HL-60/S4 (cell line): ENCODE measurements around the gene CUEDC1.
"Not testable (repeated sequence)": the region's sequence is repeated elsewhere in the genome, so short reads cannot be mapped to it uniquely, and the experiment has no call there.

ENCODE experiments used
- in situ Hi-C: fragments of 300-500 bp; cut with MboI; formaldehyde crosslinking; loops from 2 replicates; pipeline ENCODE4 v1.14.3; 2022; ENCODE audit warnings: low sequenced_read_pairs

CUEDC1 gene

GRCh38 chr17:57852092-57852954 lies 102.9 kb downstream of the CUEDC1 start:
- in situ Hi-C loops: loop anchor here (10.0 kb wide), 1 partner anchor 242 kb away; no protein-coding TSS in a partner anchor

GRCh38 chr17:57849874-57850754 lies 105.1 kb downstream of the CUEDC1 start, which contains the start of gene MRPS23:
MRPS23 (minus strand) TSS chr17:57850044; CDS start chr17:57850010, 34 bp downstream.
- in situ Hi-C loops: loop anchor here (10.0 kb wide), 1 partner anchor 245 kb away; no protein-coding TSS in a partner anchor

- in situ Hi-C loops: no loop called here
Measured at GRCh38 chr17:57849163-57849873, 105.9 kb downstream of the CUEDC1 start.

GRCh38 chr17:57846056-57846945 lies 108.9 kb downstream of the CUEDC1 start:
- in situ Hi-C loops: not testable (repeated sequence)

GRCh38 chr17:57842280-57842679 lies 112.9 kb downstream of the CUEDC1 start:
- in situ Hi-C loops: no loop called here

GRCh38 chr17:57839571-57839923 lies 115.7 kb downstream of the CUEDC1 start:
- in situ Hi-C loops: no loop called here

GRCh38 chr17:57838857-57839570 lies 116.2 kb downstream of the CUEDC1 start:
- in situ Hi-C loops: no loop called here

- in situ Hi-C loops: no loop called here
Measured at GRCh38 chr17:57838453-57838852, 116.8 kb downstream of the CUEDC1 start.

- in situ Hi-C loops: no loop called here
Measured at GRCh38 chr17:57835333-57835900, 119.8 kb downstream of the CUEDC1 start.

- in situ Hi-C loops: no loop called here
Measured at GRCh38 chr17:57834146-57834741, 121.0 kb downstream of the CUEDC1 start.

GRCh38 chr17:57833179-57833939 lies 121.9 kb downstream of the CUEDC1 start:
- in situ Hi-C loops: no loop called here

GRCh38 chr17:57832314-57833178 lies 122.7 kb downstream of the CUEDC1 start:
- in situ Hi-C loops: no loop called here

- in situ Hi-C loops: no loop called here
Measured at GRCh38 chr17:57830880-57831279, 124.3 kb downstream of the CUEDC1 start.

- in situ Hi-C loops: no loop called here
Measured at GRCh38 chr17:57823469-57824401, 131.5 kb downstream of the CUEDC1 start.

GRCh38 chr17:57819867-57820266 lies 135.3 kb downstream of the CUEDC1 start:
- in situ Hi-C loops: no loop called here

- in situ Hi-C loops: no loop called here
Measured at GRCh38 chr17:57819285-57819684, 135.9 kb downstream of the CUEDC1 start.
